Thyroid gland (tissue), 4 donors: ENCODE measurements around the gene ATXN1L. TPM values are rescaled to one million over a fixed set of nuclear protein-coding genes. Genes with fewer than 3 reads are reported as not detected.

Experiments
- DNase-seq, 2 donors: peaks; one replicate each; pipeline ENCODE4 v3.0.0-alpha.2; 2019
- H3K27ac ChIP-seq, 3 donors: fragments of 200-600 bp; sonication (generic); 1 replicate in 2 of 3; 2 replicates in 1 of 3; pipeline ENCODE4 v1.5.1; 2016 to 2019; ENCODE audit warnings: mild to moderate bottlenecking in 1 of 3, moderate library complexity in 1 of 3
- H3K27me3 ChIP-seq: fragments of 200-600 bp; sonication (generic); one replicate; pipeline ENCODE4 v1.5.1; 2019
- H3K36me3 ChIP-seq, 2 donors: fragments of 200-600 bp; sonication (generic); one replicate each; pipeline ENCODE4 v1.5.1; 2016 to 2019
- H3K4me1 ChIP-seq, 2 donors: fragments of 200-600 bp; sonication (generic); one replicate each; pipeline ENCODE4 v1.5.1; 2017 to 2019
- H3K4me3 ChIP-seq, 3 donors: fragments of 200-600 bp; sonication (generic); replicated peaks in 1 of 3; 1 replicate in 2 of 3; 2 replicates in 1 of 3; pipeline ENCODE4 v1.5.1; 2016; ENCODE audit warnings: mild to moderate bottlenecking in 1 of 3
- H3K9me3 ChIP-seq: fragments of 200-600 bp; sonication (generic); one replicate; pipeline ENCODE4 v1.5.1; 2017
- CTCF ChIP-seq, 6 experiments: fragments of 200-600 bp in 3 of 6; fragments of 450-650 bp in 3 of 6; sonication (generic) in 3 of 6; IDR thresholded peaks; one replicate each; pipeline ENCODE4 v1.5.1; 2016 to 2019; ENCODE audit warnings: antibody characterized with exemption in 6 of 6, mild to moderate bottlenecking in 2 of 6, inconsistent platforms in 1 of 6, moderate library complexity in 1 of 6
- POLR2A ChIP-seq, 2 donors: fragments of 450-650 bp; IDR thresholded peaks; one replicate each; pipeline ENCODE4 v1.6.1; 2017; ENCODE audit warnings: antibody characterized with exemption in 2 of 2, mild to moderate bottlenecking in 2 of 2, moderate library complexity in 1 of 2
- WGBS, 2 donors: methylation state at CpG; one replicate each; pipeline ENCODE4 v1.1.5; 2017; 5-methylcytosine and 5-hydroxymethylcytosine counted together
- intact Hi-C: fragments of 100-400 bp; cut with DNase I; formaldehyde crosslinking; loops from one replicate; pipeline ENCODE4 v1.15.1; 2023
- total RNA-seq, 4 donors: library from RNA; depleted of rRNA; stranded (reverse); fragments of >200 nt; gene quantifications; one replicate each; pipeline ENCODE4 v1.2.3, GENCODE V29; 2016

Gene ATXN1L
- total RNA-seq, 4 donors from 2014 or later, result 23.2 to 39.4 (median 27.1) TPM

- H3K27me3 ChIP-seq, result no peaks in the 10 kb centered on the region
- intact Hi-C loops, result no loop called here
- peak overlapping the region; percentile 50 to 92 (median 76) for H3K4me3 ChIP-seq
- TF ChIP-seq POLR2A (IDR thresholded peaks at IDR 0.05) (no peak), CTCF (IDR thresholded peaks at IDR 0.05) (no peak)
- 1% methylated on average over 22 to 28 of the region's 44 CpGs for WGBS, 2 donors
- no peaks in the 10 kb centered on the region for H3K9me3 ChIP-seq
- DNase-seq, result peak; percentile 37 to 51
- H3K4me1 ChIP-seq, result peaks cover 15 to 35% of the 10 kb centered on the region in 2 donors
- peak overlapping the region; percentile 94 to 98 (median 98) for H3K27ac ChIP-seq
- no peaks in the 10 kb centered on the region for H3K36me3 ChIP-seq
Measured at GRCh38 chr16:71895679-71896365, 50.0 kb downstream of the ATXN1L start.

- Histone ChIP-seq H3K9me3 (no peaks in the 10 kb centered on the region), H3K36me3 (no peaks in the 10 kb centered on the region), H3K4me3 (peak overlapping the region in 1 of 3 donors; percentile 92), H3K4me1 (peaks cover 15 to 35% of the 10 kb centered on the region in 2 donors), H3K27me3 (no peaks in the 10 kb centered on the region), H3K27ac (peak overlapping the region in 2 of 3 donors; percentile 98)
- 52 to 55% methylated on average over 15 of the region's 15 CpGs for WGBS, 2 donors
- TF ChIP-seq POLR2A (IDR thresholded peaks at IDR 0.05) (no peak), CTCF (IDR thresholded peaks at IDR 0.05) (no peak)
- no peak for DNase-seq
- intact Hi-C loops, result no loop called here
Measured at GRCh38 chr16:71896764-71897368, 51.1 kb downstream of the ATXN1L start.

GRCh38 chr16:71899171-71899570, 53.4 kb downstream of the ATXN1L start:
- H3K36me3 ChIP-seq, result no peaks in the 10 kb centered on the region
- intact Hi-C loops, result no loop called here
- peaks cover 10 to 39% of the 10 kb centered on the region in 2 donors for H3K4me1 ChIP-seq
- no peak overlapping the region for H3K4me3 ChIP-seq
- 92 to 98% methylated on average over 4 of the region's 4 CpGs for WGBS, 2 donors
- TF ChIP-seq POLR2A (IDR thresholded peaks at IDR 0.05) (no peak), CTCF (IDR thresholded peaks at IDR 0.05) (no peak)
- no peaks in the 10 kb centered on the region for H3K27me3 ChIP-seq
- no peak for DNase-seq
- H3K27ac ChIP-seq, result peak overlapping the region in 1 of 3 donors; percentile 4
- H3K9me3 ChIP-seq, result no peaks in the 10 kb centered on the region

- Histone ChIP-seq H3K27me3 (no peaks in the 10 kb centered on the region), H3K9me3 (no peaks in the 10 kb centered on the region), H3K27ac (no peak overlapping the region), H3K36me3 (no peaks in the 10 kb centered on the region), H3K4me3 (no peak overlapping the region), H3K4me1 (peaks cover 0 to 26% of the 10 kb centered on the region in 2 donors)
- TF ChIP-seq POLR2A (IDR thresholded peaks at IDR 0.05) (no peak), CTCF (IDR thresholded peaks at IDR 0.05) (no peak)
- WGBS, 2 donors, result 90 to 94% methylated on average over 5 of the region's 5 CpGs
- no peak for DNase-seq
- intact Hi-C loops, result no loop called here
Measured at GRCh38 chr16:71902656-71903365, 57.0 kb downstream of the ATXN1L start.
